Loucy (cell line): ENCODE data around the gene SETBP1.

Experiments
- H2AFZ ChIP-seq: fragments of 200-600 bp; sonication (generic); 2 replicates; pipeline ENCODE4 v1.6.0; 2016; ENCODE audit warnings: antibody characterized with exemption, mild to moderate bottlenecking, low read length, moderate library complexity
- H3F3A ChIP-seq: fragments of 200-600 bp; 2 replicates; pipeline ENCODE4 v1.6.0; 2016; ENCODE audit warnings: antibody characterized with exemption, low read depth, mild to moderate bottlenecking
- H3K27me3 ChIP-seq: fragments of 200-600 bp; sonication (generic); 2 replicates; pipeline ENCODE4 v1.6.1; 2014; ENCODE audit warnings: low read length, mild to moderate bottlenecking; ENCODE audit not compliant: insufficient read depth, poor library complexity, severe bottlenecking
- H3K36me3 ChIP-seq: fragments of 200-600 bp; sonication (generic); 2 replicates; pipeline ENCODE4 v1.6.1; 2016; ENCODE audit warnings: low read length; ENCODE audit not compliant: insufficient read depth
- H3K4me1 ChIP-seq: fragments of 200-600 bp; sonication (generic); 2 replicates; pipeline ENCODE4 v1.5.1; 2014; ENCODE audit warnings: low read length, mild to moderate bottlenecking; ENCODE audit not compliant: insufficient read depth, poor library complexity, severe bottlenecking
- H3K4me2 ChIP-seq: fragments of 200-600 bp; sonication (generic); 2 replicates; pipeline ENCODE4 v1.6.0; 2014; ENCODE audit warnings: antibody characterized with exemption, low read length, low read depth, mild to moderate bottlenecking; ENCODE audit not compliant: poor library complexity, severe bottlenecking
- H3K4me3 ChIP-seq: fragments of 200-600 bp; sonication (generic); 2 replicates; pipeline ENCODE4 v1.5.1; 2014; ENCODE audit warnings: low read length, mild to moderate bottlenecking, mixed read lengths; ENCODE audit not compliant: poor library complexity, severe bottlenecking
- H3K79me2 ChIP-seq: fragments of 200-600 bp; sonication (generic); 2 replicates; pipeline ENCODE4 v1.6.1; 2014; ENCODE audit warnings: low read length; ENCODE audit not compliant: insufficient read depth
- H3K9ac ChIP-seq: fragments of 200-600 bp; sonication (generic); 2 replicates; pipeline ENCODE4 v1.6.0; 2014; ENCODE audit warnings: mild to moderate bottlenecking, low read depth, low read length, moderate library complexity; ENCODE audit not compliant: poor library complexity, severe bottlenecking
- H3K9me2 ChIP-seq: fragments of 200-600 bp; sonication (generic); replicated peaks from 2 replicates; pipeline ENCODE4 v1.6.1; 2016; ENCODE audit warnings: low read depth, low read length, mixed read lengths
- H3K9me3 ChIP-seq: fragments of 200-600 bp; sonication (generic); 2 replicates; pipeline ENCODE4 v1.6.1; 2014; ENCODE audit warnings: mild to moderate bottlenecking, antibody characterized with exemption, low read length, low read depth; ENCODE audit not compliant: insufficient read depth
- H4K20me1 ChIP-seq: fragments of 200-600 bp; sonication (generic); 2 replicates; pipeline ENCODE4 v1.6.0; 2014; ENCODE audit warnings: antibody characterized with exemption, low read length, mild to moderate bottlenecking; ENCODE audit not compliant: insufficient read depth, poor library complexity, severe bottlenecking
- CTCF ChIP-seq: fragments of 200-600 bp; sonication (generic); conservative IDR thresholded peaks from 2 replicates; pipeline ENCODE4 v1.5.1; 2014; ENCODE audit warnings: mild to moderate bottlenecking, antibody characterized with exemption, low read length
- EZH2phosphoT487 ChIP-seq: fragments of 200-600 bp; IDR thresholded peaks from 2 replicates; pipeline ENCODE4 v1.6.1; 2018; ENCODE audit warnings: antibody characterized with exemption, mild to moderate bottlenecking, moderate library complexity, borderline replicate concordance

Gene SETBP1

DNA sequence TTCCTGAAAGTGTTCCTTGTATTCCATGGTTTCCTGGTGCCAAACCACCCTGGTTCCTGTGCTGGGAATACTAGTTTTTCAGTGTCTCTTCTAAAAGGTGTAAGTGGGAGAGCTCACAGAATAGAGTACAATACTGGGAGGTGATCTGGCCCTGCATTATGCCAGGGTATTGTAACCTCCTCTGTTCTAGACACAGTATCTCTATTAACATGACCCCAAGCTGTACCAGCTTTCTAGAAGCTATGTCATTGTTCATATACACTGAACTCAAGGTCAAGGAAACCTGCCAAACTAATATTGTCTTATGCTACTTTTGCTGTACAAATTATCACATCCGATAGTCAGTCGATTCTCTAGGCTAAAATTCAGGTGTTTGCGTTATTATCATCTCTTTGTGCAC lies 32.7 kb downstream of the SETBP1 start:
- peaks cover 8% of the 10 kb centered on the region for H4K20me1 ChIP-seq
- H3K4me2 ChIP-seq = no peak overlapping the region
- no peaks in the 10 kb centered on the region for H3K27me3 ChIP-seq
- TF ChIP-seq EZH2phosphoT487 = no peak
- TF ChIP-seq CTCF = no peak
- no peaks in the 10 kb centered on the region for H3K9me2 ChIP-seq
- no peak overlapping the region for H2AFZ ChIP-seq
- peaks cover 9% of the 10 kb centered on the region for H3K4me1 ChIP-seq
- H3K9ac ChIP-seq = no peak overlapping the region
- no peaks in the 10 kb centered on the region for H3K9me3 ChIP-seq
- H3K79me2 ChIP-seq = peaks cover 82% of the 10 kb centered on the region
- peaks cover 45% of the 10 kb centered on the region; the same call in 1 of the 2 replicates for H3K36me3 ChIP-seq
- H3F3A ChIP-seq = no peaks in the 10 kb centered on the region
- H3K4me3 ChIP-seq = no peak overlapping the region

GRCh38 chr18:44714376-44714775 lies 33.7 kb downstream of the SETBP1 start:
- H3K4me1 ChIP-seq = peaks cover 9% of the 10 kb centered on the region
- no peaks in the 10 kb centered on the region for H3K27me3 ChIP-seq
- TF ChIP-seq CTCF = no peak
- TF ChIP-seq EZH2phosphoT487 = no peak
- H3K9me2 ChIP-seq = no peaks in the 10 kb centered on the region
- no peak overlapping the region for H3K4me3 ChIP-seq
- H3K36me3 ChIP-seq = peaks cover 55% of the 10 kb centered on the region; the same call in 1 of the 2 replicates
- no peaks in the 10 kb centered on the region for H3F3A ChIP-seq
- H3K9ac ChIP-seq = no peak overlapping the region
- H4K20me1 ChIP-seq = peaks cover 8% of the 10 kb centered on the region
- H3K9me3 ChIP-seq = no peaks in the 10 kb centered on the region
- peaks cover 77% of the 10 kb centered on the region for H3K79me2 ChIP-seq
- H2AFZ ChIP-seq = no peak overlapping the region
- H3K4me2 ChIP-seq = no peak overlapping the region

- H3K4me3 ChIP-seq = no peak overlapping the region
- H3K9me3 ChIP-seq = no peaks in the 10 kb centered on the region
- H3K4me1 ChIP-seq = peaks cover 9% of the 10 kb centered on the region
- H3F3A ChIP-seq = no peaks in the 10 kb centered on the region
- H3K9ac ChIP-seq = no peak overlapping the region
- TF ChIP-seq CTCF (no peak), EZH2phosphoT487 (no peak)
- peaks cover 8% of the 10 kb centered on the region for H4K20me1 ChIP-seq
- peaks cover 73% of the 10 kb centered on the region for H3K79me2 ChIP-seq
- H3K4me2 ChIP-seq = no peak overlapping the region
- H2AFZ ChIP-seq = no peak overlapping the region
- H3K9me2 ChIP-seq = no peaks in the 10 kb centered on the region
- H3K36me3 ChIP-seq = peaks cover 64% of the 10 kb centered on the region; the same call in 1 of the 2 replicates
- no peaks in the 10 kb centered on the region for H3K27me3 ChIP-seq
These were observed 34.6 kb downstream of the SETBP1 start for GRCh38 chr18:44715245-44715644.
